Measurements from ENCODE around the gene MVP.
"Not testable (repeated sequence)": the region's sequence is repeated elsewhere in the genome, so short reads cannot be mapped to it uniquely, and the experiment has no call there.

The MVP gene

GRCh38 chr16:29876594-29877249, 56.5 kb downstream of the MVP start:
- no peak for FAIRE-seq

GRCh38 chr16:29877266-29877961, 57.2 kb downstream of the MVP start:
- FAIRE-seq, result no peak

GRCh38 chr16:29878172-29878571, 57.9 kb downstream of the MVP start:
- no peak for FAIRE-seq

GRCh38 chr16:29881050-29881449, 60.8 kb downstream of the MVP start:
- FAIRE-seq, result no peak

GRCh38 chr16:29883987-29884386, 63.7 kb downstream of the MVP start:
- FAIRE-seq, result no peak

GRCh38 chr16:29889372-29889771, 69.1 kb downstream of the MVP start:
- FAIRE-seq, result not testable (repeated sequence)

- no peak for FAIRE-seq
These were observed 71.5 kb downstream of the MVP start for GRCh38 chr16:29891525-29892457.

GRCh38 chr16:29892458-29892813, 72.2 kb downstream of the MVP start:
- FAIRE-seq, result no peak

GRCh38 chr16:29893553-29893952, 73.3 kb downstream of the MVP start:
- no peak for FAIRE-seq

- FAIRE-seq, result no peak
These were observed 74.1 kb downstream of the MVP start for GRCh38 chr16:29894352-29894751.

GRCh38 chr16:29896841-29897240, 76.6 kb downstream of the MVP start:
- FAIRE-seq, result no peak

GRCh38 chr16:29897333-29897732, 77.1 kb downstream of the MVP start:
- FAIRE-seq, result no peak

Data from G401.6 (cell line).